ENCODE measurements around the gene CD9.

The CD9 gene

GRCh38 chr12:6272300-6273204 is 72.4 kb downstream of the CD9 start:
- H3K27ac ChIP-seq: peak overlapping the region; percentile 5; the same call in 1 of the 2 replicates
- no peak for TF ChIP-seq CTCF (conservative IDR thresholded peaks at IDR 0.05)

DNA sequence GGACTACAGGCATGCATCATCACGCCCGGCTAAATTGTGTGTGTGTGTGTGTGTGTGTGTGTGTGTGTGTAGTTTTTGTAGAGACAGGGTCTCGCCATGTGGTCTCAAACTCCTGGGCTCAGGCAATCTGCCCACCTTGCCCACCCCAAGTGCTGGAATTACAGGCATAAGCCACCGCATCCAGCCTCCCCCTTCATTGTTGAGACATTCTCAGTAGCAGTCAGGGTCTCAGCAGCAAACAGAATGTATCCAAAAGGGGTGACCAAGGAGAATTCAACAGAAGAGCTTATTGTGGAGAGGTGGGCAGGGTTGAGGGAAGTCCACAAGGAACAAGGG is 73.0 kb downstream of the CD9 start:
- peak overlapping the region; percentile 5; the same call in 1 of the 2 replicates for H3K27ac ChIP-seq
- no peak for TF ChIP-seq CTCF (conservative IDR thresholded peaks at IDR 0.05)

GRCh38 chr12:6273541-6274230 is 73.5 kb downstream of the CD9 start:
- H3K27ac ChIP-seq: peak overlapping the region; percentile 29; the same call in 1 of the 2 replicates
- TF ChIP-seq CTCF (conservative IDR thresholded peaks at IDR 0.05): no peak

DNA sequence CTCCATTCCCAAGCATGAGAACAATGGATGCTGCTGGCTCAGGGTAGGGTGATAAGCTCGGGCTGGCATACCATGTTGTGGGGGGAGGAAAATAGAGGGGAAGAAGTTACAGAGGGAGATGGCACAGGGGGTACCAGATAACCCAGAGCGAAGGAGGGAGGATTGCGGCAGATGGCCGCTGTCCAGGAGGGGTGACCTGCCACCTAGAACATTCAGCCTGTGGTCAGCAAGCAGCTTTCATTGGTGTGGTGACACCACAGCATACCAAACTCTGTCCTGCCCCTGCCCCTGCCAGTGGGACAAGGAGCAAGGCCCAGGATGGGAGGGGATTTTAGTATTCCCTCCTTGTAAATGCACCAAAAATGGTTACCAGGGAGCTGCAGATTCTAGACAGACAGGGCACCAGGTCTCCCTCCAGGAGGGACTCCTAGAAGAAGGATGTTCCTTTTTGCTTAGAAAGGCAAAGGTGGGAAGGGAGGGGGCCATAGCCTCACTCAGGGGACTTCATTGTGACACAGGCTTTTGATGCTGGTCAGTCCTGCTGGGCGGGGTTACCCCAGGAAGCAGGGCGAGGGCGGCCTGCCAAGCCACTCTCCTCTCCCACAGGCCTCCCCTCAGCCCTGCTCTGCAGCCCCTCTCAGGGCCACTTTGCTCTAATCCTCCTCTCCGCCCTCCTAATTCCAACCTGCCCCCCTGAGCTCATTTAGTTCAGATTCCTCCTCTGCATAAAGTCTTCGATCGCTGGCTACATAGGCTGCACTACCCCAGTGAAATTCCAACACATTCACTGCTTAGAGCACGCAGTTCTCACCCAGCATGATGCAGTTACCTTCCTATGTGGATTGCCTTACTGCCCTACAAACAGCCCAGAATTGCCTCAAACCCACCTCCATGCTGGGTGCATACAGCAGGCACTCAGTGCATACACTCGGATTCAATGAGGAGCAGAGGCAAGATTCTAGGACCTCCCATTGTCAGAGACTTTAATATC is 74.3 kb downstream of the CD9 start:
- peak overlapping the region; percentile 29; the same call in 1 of the 2 replicates for H3K27ac ChIP-seq
- no peak for TF ChIP-seq CTCF (conservative IDR thresholded peaks at IDR 0.05)

DNA sequence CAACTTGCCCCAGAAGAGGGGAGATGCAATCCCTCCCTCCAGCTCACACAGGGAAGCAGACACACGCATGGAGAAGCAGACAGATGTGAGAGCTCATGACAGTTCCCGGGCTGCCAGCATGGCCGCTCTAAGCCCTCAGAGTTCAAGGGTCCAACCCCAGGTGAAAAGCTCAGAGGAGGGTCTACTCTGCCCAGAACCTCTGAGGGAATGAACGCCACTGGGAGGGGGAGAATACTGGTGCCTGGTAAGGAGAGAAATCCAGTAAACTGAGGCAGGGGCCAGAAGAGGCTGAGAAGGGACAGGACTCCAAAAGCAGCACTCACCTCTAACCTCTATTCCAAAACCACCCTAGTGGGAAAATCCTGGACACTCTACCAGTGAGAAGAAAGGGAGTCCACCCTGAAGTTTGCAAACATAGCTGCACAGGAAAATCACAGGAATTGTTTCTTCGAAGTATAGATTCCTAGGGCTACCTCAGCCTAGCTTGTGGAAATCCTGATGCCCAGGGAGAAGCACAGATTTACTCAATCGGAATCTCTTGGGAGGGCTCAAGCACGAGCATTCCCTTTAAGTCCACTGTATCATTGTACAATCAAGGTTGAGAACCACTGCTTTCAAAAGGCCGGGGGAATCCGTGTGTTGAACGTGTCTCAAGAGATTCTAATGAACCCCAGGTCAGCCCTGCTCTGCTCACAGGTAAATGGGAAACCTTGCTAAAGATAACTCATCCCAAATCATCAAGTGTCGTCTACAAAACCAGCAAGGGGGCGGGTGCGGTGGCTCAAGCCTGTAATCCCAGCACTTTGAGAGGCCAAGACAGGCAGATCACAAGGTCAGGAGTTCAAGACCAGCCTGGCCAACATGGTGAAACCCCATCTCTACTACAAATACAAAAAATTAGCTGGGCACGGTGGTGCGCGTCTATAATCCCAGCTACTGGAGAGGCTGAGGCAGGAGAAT is 76.0 kb downstream of the CD9 start:
- TF ChIP-seq CTCF (conservative IDR thresholded peaks at IDR 0.05): no peak
- H3K27ac ChIP-seq: peak overlapping the region; percentile 100

- H3K27ac ChIP-seq: peak overlapping the region; percentile 100
These were observed 76.9 kb downstream of the CD9 start for GRCh38 chr12:6276956-6277620.

More at GRCh38 chr12:6276956-6277620, 76.9 kb downstream of the CD9 start:
- peak; percentile 41; the same call in 1 of the 2 replicates for TF ChIP-seq CTCF (conservative IDR thresholded peaks at IDR 0.05)
